Measurements from ENCODE around the gene MGLL. TPM values are rescaled to one million over a fixed set of nuclear protein-coding genes. Genes with fewer than 3 reads are reported as not detected.

The MGLL gene
- total and polyA plus RNA-seq, 8 donors: 10.5 to 118 (median 37.9) TPM

DNA sequence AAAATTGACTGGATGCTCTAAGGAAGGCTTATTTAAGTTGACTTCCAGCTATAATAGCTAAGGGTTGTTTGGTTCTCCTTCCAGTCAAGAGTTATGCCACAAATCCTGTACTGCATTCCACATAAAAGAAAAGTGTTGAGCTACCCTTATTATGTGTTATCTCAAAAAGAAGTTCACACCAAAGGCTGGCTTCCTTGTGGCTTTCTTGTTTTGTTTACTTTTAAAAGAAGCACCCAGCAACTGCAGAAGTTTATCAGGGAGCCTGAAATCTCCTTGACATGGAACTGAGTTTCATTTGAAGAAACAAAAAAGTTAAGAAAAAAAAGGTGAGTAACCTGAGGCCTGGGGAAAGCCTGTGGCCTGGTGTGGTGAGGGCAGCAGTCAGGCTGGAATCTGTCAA lies 10.2 kb downstream of the MGLL start:
- no peak for DNase-seq
- Histone ChIP-seq H3K4me1 (peaks cover 0 to 38% (median 23%) of the 10 kb centered on the region in 4 donors), H3K27me3 (no peaks in the 10 kb centered on the region), H3K36me3 (peaks cover 0 to 56% (median 46%) of the 10 kb centered on the region in 4 donors), H3K27ac (no peak overlapping the region), H3K4me3 (no peak overlapping the region), H3K9me3 (no peaks in the 10 kb centered on the region)
- TF ChIP-seq POLR2AphosphoS5 (IDR thresholded peaks at IDR 0.05): no peak
- no peak for TF ChIP-seq EP300 (IDR thresholded peaks at IDR 0.05)
- TF ChIP-seq POLR2A (IDR thresholded peaks at IDR 0.05): no peak
- TF ChIP-seq, protein P1, sequence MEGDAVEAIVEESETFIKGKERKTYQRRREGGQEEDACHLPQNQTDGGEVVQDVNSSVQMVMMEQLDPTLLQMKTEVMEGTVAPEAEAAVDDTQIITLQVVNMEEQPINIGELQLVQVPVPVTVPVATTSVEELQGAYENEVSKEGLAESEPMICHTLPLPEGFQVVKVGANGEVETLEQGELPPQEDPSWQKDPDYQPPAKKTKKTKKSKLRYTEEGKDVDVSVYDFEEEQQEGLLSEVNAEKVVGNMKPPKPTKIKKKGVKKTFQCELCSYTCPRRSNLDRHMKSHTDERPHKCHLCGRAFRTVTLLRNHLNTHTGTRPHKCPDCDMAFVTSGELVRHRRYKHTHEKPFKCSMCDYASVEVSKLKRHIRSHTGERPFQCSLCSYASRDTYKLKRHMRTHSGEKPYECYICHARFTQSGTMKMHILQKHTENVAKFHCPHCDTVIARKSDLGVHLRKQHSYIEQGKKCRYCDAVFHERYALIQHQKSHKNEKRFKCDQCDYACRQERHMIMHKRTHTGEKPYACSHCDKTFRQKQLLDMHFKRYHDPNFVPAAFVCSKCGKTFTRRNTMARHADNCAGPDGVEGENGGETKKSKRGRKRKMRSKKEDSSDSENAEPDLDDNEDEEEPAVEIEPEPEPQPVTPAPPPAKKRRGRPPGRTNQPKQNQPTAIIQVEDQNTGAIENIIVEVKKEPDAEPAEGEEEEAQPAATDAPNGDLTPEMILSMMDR (IDR thresholded peaks at IDR 0.05): no peak
- intact Hi-C loops (cut with DNase I; ENCODE audit: low total_unique reads): no loop called here

- Histone ChIP-seq H3K4me3 (no peak overlapping the region), H3K4me1 (peaks cover 0 to 33% (median 19%) of the 10 kb centered on the region in 4 donors), H3K27me3 (no peaks in the 10 kb centered on the region), H3K9me3 (no peaks in the 10 kb centered on the region), H3K36me3 (peaks cover 0 to 56% (median 46%) of the 10 kb centered on the region in 4 donors), H3K27ac (no peak overlapping the region)
- intact Hi-C loops (cut with DNase I; ENCODE audit: low total_unique reads): no loop called here
- WGBS, 5 donors: 72 to 96% (median 95%) methylated on average over 3 of the region's 3 CpGs
- TF ChIP-seq, protein P1 (IDR thresholded peaks at IDR 0.05): no peak
- no peak for TF ChIP-seq POLR2AphosphoS5 (IDR thresholded peaks at IDR 0.05)
- no peak for TF ChIP-seq EP300 (IDR thresholded peaks at IDR 0.05)
- no peak for TF ChIP-seq POLR2A (IDR thresholded peaks at IDR 0.05)
- DNase-seq: no peak
These were observed 10.6 kb downstream of the MGLL start for GRCh38 chr3:127811717-127812116.

- intact Hi-C loops (cut with DNase I; ENCODE audit: low total_unique reads): no loop called here
- Histone ChIP-seq H3K9me3 (no peaks in the 10 kb centered on the region), H3K4me3 (no peak overlapping the region), H3K27me3 (no peaks in the 10 kb centered on the region), H3K4me1 (peaks cover 0 to 12% (median 5%) of the 10 kb centered on the region in 4 donors), H3K36me3 (peaks cover 0 to 52% (median 42%) of the 10 kb centered on the region in 4 donors), H3K27ac (no peak overlapping the region)
- 91 to 100% (median 93%) methylated on average over 2 of the region's 2 CpGs for WGBS, 5 donors
- TF ChIP-seq, protein P1 (IDR thresholded peaks at IDR 0.05): no peak
- TF ChIP-seq POLR2AphosphoS5 (IDR thresholded peaks at IDR 0.05) (no peak), POLR2A (IDR thresholded peaks at IDR 0.05) (no peak), EP300 (IDR thresholded peaks at IDR 0.05) (no peak)
- DNase-seq: no peak
These were observed 12.7 kb downstream of the MGLL start for GRCh38 chr3:127809611-127810010.

DNA sequence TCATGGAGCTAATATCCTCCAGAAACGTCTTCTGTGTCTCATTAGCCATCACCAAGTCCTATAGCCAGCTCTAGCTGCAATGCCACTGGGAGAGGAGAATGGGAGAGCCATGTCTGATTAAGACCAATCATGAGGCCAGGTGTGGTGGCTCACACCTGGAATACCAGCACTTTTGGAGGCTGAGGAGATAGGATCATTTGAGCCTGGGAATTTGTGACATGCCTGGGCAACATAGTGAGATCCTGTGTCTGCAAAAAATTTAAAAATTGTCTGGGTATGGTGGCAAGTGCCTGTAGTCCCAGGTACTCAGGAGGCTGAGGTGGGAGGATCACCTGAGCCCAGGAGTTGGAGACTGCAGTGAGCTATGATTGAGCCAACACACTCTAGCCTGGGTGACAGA lies 13.1 kb downstream of the MGLL start:
- Histone ChIP-seq H3K27me3 (no peaks in the 10 kb centered on the region), H3K36me3 (peaks cover 0 to 52% (median 42%) of the 10 kb centered on the region in 4 donors), H3K27ac (no peak overlapping the region), H3K4me1 (peaks cover 0 to 11% (median 4%) of the 10 kb centered on the region in 4 donors), H3K4me3 (no peak overlapping the region), H3K9me3 (no peaks in the 10 kb centered on the region)
- DNase-seq: no peak
- TF ChIP-seq, protein P1 (IDR thresholded peaks at IDR 0.05): no peak
- TF ChIP-seq POLR2A (IDR thresholded peaks at IDR 0.05): no peak
- intact Hi-C loops (cut with DNase I; ENCODE audit: low total_unique reads): no loop called here
- 67 to 88% (median 79%) methylated on average over 1 of the region's 1 CpG for WGBS, 5 donors
